CD4-positive, alpha-beta T cell treated with Interleukin-10 for 1 hour (primary cell): ENCODE data around the gene HAPLN2.

Experiments used
- DNase-seq: peaks from one replicate; pipeline ENCODE4 v3.0.0-alpha.2; 2020

HAPLN2 gene

GRCh38 chr1:156664767-156665411, 45.7 kb downstream of the HAPLN2 start:
- no peak for DNase-seq

- no peak for DNase-seq
Measured at GRCh38 chr1:156665539-156665938, 46.3 kb downstream of the HAPLN2 start.

GRCh38 chr1:156666862-156667609, 47.8 kb downstream of the HAPLN2 start:
- DNase-seq: no peak

- DNase-seq: no peak
Measured at GRCh38 chr1:156667610-156667967, 48.4 kb downstream of the HAPLN2 start.

- no peak for DNase-seq
Measured at GRCh38 chr1:156667968-156668709, 48.9 kb downstream of the HAPLN2 start.

- no peak for DNase-seq
Measured at GRCh38 chr1:156668801-156669637, 49.8 kb downstream of the HAPLN2 start.

- DNase-seq: no peak
Measured at GRCh38 chr1:156669794-156670193, 50.6 kb downstream of the HAPLN2 start.

- DNase-seq: no peak
Measured at GRCh38 chr1:156670359-156670758, 51.1 kb downstream of the HAPLN2 start.

GRCh38 chr1:156670791-156671190, 51.6 kb downstream of the HAPLN2 start:
- DNase-seq: no peak

- DNase-seq: no peak
Measured at GRCh38 chr1:156671804-156672203, 52.6 kb downstream of the HAPLN2 start.

GRCh38 chr1:156673387-156674121, 54.3 kb downstream of the HAPLN2 start:
- no peak for DNase-seq
